Activated T-cell treated with anti-CD3 and anti-CD28 coated beads for 1 hour (primary cell): ENCODE measurements around the gene TFDP2.
"Not testable (repeated sequence)": the region's sequence is repeated elsewhere in the genome, so short reads cannot be mapped to it uniquely, and the experiment has no call there.

Experiments used
- DNase-seq: peaks from one replicate; pipeline ENCODE4 v3.0.0-alpha.2; 2020; ENCODE audit warnings: low read depth

The TFDP2 gene

DNA sequence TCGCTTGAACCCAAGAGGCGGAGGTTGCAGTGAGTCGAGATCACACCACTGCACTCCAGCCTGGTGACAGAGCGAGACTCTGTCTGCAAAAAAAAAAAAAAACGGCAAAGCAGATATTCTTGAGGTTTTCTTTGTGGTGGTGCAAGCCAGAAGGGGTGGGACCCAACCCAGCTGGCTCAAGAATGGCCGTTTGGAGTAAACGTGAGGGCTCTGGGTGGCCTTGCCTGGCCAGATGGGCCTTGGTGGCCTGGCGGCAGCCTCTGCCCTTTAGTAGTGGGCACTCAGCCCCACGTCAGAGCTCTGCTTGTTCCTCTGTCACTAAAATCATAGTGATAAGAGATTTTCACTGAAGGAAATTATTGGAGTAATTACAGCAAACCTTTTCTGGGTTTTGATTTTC lies 222.4 kb downstream of the TFDP2 start:
- no peak for DNase-seq

DNA sequence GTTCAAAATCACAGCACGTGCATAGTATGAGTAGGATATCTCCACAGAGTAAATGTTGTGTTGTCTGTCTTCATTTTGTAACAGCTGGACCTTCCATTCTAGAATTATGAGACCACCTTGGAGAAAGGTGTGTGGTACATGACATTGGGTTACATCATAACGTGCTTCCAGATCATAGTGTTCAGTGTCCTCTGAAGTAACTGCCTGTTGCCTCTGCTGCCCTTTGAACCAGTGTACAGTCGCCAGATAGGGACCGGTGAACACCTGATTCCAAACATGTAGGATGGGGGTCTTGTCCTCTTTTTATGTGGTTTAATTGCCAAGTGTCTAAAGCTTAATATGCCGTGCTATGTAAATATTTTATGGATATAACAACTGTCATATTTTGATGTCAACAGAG lies 223.7 kb downstream of the TFDP2 start:
- DNase-seq = not testable (repeated sequence)

DNA sequence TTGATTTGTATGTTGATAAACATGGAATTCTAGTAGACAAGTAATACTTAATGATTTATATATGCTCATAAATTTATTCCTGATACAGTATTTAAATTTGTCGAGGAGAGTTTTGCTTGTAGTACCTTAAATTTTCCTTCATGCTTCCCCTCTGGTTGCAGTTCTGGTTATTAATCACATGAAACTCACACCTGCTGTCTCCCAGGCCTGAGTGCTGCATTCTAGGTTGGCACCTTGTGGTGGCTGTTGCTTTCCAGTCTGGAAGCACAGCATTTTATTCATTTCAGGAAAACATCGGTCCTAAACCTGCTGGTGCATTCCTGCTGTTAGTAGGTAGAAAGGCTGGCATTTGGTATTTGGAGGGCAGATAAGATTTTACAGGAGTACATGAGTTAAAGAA lies 228.0 kb downstream of the TFDP2 start:
- no peak for DNase-seq

DNA sequence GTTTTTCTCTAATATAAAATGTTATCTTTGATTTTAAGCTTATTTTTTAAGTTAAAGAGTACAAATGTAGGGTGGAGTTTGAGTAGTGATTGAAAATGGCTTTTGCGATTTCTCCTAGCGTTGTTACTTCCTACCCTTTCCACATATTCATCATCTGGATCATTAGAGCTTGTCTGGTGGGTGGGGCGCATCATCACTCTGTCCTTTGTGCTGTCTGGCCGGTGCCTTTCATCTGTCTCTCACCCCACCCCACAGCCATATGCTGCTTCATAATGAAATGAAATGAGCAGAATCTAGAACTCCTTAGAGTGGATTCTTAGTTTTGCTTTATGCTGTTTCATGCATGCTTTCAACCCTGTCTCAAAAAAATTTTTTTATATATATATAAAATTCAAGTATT lies 228.6 kb downstream of the TFDP2 start:
- no peak for DNase-seq

DNA sequence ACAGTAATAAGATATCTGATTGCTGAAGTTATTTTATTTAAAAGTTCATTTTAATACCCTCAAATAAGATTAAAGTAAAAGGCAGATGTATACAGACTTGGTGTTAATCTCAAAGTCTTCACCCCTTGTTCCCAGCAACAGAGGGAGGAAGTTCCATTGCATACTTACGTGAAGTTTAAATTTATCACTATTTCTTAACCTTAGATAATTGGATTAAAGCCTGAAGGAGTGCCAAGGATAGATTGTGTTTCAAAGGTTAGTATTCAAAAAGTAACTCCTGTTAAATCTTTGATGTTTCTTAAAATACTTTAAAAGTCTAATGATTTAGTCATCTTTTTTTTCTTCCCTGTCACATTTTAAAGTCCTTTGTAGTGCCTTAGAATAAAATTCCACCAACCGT lies 233.6 kb downstream of the TFDP2 start:
- no peak for DNase-seq

DNA sequence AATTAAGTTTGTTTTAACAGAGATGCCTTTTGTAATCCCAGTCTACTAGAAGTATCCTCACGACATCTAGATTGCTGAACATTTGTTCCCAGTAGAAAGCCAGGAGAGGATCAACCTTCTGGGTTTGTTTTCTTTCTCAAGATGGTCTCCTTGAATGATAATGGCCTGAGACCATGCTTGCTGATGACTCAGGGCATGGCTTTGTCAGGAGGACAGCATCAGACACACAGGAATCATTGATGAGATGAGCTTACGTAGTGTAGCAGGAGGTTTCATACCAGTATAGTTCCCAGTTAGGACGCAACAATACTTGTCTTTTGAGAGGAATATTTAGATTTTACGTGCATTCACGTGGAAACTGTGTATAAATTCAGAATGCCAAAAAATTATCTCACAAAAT lies 234.3 kb downstream of the TFDP2 start:
- DNase-seq = no peak

DNA sequence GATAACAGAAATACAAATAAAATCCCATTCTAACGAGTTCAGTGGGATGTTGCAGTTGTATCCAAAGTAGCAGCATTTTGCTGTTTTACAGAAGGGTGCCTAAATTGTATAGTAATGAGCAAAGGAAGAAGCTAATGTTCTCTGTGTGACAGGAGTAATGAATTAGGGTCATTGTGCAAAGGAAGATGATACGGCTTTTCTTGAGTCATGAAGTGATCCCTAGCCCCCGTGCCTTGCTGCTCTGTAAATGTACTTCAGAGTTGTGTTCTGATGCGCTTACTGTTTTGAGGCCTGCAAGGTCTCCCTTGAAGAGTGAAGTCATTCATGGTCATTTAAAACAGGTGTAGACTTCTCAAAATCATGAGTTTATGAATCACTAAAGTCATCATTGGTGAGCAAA lies 235.0 kb downstream of the TFDP2 start:
- DNase-seq = no peak

DNA sequence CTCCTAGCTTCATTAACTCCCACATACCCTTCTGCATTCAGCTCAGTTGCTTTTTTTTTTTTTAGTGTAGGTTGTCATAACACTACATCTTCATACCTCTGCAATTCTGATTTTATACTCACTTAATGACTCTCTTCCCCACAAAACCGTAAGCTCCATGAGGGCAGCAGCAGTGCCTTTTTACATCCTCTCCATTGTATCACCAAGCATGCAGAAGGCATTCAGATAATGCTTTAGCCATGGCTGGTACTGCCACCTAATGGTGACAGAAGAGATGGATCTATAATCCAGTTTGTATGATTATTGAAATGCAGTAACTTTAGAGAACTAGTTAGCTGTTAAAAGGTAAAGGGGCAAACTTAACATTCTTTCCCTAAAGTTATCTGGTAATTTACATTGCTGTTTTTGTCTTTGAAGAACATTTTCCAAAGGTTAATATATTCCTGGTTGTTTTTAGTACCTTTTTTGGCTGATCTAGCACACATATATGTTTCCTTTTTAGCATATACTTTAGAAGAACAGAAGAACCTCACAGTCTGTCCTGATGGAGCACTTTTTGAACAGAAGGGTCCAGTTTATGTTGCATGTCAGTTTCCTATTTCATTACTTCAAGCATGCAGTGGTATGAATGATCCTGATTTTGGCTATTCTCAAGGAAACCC lies 236.1 kb downstream of the TFDP2 start:
- peak; percentile 14 for DNase-seq

DNA sequence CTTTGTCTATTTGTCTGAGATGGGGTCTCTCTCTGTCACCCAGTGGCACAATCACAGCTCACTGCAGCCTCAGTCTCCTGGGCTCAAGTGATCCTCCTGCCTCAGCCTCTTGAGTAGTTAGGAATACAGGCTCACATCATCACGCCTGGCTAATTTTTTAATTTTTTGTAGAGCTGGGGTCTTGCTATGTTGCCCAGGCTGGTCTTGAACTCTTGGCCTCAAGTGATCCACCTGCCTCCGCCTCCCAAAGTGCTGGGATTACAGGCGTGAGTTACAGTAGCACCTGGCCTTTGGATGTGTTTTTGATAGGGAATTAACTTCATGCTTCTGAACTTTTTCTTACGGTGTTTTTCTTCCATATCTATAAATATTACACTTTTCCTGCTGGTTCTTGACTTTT lies 239.4 kb downstream of the TFDP2 start:
- DNase-seq = not testable (repeated sequence)

DNA sequence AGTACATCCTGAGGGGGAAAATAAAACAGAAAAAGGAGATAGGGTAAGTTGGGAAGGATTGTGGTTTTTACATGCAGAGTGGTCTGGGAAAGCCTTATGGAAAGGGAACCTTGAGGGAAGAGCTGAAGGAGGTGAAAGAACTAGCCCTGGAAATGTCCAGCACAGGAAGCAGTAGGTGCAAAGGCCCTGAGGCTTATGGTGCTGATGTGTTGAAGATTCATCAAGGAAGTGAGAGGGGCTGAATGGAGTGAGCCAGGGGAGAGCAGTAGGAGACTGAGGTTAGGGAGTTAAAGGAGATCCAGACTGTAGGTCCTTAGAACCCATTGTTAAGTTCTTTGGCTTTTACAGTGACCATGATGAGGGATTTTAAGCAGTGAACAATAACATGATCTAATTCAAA lies 239.9 kb downstream of the TFDP2 start:
- no peak for DNase-seq

DNA sequence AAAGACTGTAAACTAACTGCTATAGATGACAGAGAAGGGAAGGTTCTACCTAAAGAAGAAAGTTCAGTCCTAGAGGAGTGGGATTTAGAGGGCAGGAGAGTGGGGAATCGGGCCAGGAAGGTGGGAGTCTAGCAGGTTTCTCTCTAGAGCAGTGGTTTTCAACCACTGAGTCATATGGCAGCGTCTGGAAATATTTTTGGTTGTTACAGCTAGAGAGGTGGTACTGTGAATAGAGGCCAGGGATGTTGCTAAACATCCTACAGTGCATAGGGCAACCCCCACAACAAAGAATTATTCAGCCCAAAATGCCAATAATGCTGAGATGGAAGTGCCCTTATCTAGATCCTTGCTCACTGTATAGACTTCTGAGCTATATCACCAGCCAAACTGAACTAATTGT lies 244.2 kb downstream of the TFDP2 start:
- no peak for DNase-seq

DNA sequence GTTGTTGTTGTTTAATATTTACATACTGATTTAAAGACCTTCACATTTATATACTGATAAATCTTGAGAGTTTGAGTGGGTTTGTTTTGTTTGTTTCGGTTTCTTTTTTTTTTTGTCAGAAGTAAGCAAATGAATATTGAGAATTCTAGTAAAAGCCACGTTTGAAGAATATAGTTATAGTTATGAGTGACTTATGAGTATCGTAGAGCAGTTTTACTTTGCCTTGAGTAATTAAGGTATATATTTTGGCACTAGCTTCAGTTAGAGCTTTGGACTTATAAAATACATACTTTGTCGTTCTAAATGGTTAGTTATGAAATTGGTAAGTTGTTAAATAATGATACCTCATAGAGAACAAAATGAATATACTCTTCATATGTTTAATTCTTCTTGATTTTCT lies 245.1 kb downstream of the TFDP2 start:
- DNase-seq = no peak

DNA sequence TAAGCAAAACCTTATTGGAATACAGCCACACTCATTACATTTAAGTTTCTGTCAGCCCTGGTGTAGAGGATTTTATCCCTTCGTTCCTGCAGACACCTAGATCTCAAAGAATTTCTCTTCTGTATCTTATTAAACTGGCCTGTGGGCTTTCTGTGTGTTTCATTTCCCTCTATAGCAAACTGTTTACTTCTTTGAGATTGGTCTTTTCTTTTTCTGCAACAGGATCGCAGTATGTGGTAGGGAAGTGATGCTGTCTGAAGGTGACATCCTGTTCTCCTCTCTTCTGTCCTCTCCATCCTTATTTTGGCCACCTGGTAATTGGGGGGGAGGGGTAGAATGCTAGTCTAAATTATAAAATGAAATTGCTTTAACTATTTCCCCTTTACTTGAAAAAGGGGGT lies 247.4 kb downstream of the TFDP2 start:
- DNase-seq = no peak

DNA sequence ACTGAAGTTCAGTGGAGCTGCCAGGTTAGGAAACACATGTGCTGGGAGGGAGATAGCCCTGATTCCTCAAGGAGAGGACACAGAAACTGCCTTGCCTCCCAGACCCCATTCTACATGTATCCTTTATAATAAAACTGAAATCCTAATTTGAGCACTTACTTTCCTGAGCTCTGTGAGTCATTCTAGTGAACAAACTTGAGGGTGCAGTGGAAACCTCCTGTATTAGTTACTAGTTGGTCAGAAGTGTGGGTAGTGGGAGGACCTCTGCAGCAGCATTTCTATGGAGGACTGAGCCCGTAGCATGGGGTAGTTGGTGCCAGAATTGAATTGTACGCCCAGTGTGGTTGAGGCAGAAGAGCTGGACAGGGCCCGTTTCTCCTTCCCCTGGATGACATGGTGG lies 249.0 kb downstream of the TFDP2 start:
- no peak for DNase-seq

DNA sequence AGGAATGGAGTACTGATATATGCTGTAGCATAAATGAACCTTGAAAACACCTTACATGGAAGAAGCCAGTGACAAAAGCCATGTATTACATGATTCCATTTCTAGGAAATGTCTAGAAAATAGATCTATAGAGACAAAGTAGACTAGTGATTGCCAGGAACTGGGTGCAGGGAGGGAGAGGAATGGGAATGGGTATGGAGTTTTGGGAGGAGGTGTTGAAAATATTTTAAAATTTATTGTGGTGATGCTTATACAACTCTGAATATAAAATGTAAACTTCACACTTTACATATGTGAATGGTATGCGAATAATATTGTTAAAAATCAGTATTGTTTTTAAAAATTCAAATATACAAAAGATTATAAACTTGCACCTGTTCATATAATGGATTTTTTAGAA lies 250.4 kb downstream of the TFDP2 start:
- no peak for DNase-seq

DNA sequence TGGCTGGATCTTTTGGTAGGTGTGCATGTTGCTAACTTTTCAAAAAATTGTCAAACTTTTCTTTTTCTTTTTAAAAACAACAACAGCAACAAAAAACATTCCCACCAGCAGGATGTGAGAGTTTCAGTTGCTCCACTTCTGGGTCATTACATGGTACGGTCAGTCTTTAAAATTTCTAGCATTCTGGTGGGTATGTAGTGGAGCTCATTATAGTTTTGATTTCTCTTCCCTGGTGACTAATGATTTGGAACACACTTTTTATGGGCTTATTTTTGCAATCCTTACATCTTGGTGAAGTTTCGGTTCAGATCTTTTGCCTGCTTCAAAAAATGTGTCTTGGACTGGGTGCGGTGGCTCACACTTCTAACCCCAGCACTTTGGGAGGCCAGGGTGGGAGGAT lies 253.6 kb downstream of the TFDP2 start:
- DNase-seq = no peak

DNA sequence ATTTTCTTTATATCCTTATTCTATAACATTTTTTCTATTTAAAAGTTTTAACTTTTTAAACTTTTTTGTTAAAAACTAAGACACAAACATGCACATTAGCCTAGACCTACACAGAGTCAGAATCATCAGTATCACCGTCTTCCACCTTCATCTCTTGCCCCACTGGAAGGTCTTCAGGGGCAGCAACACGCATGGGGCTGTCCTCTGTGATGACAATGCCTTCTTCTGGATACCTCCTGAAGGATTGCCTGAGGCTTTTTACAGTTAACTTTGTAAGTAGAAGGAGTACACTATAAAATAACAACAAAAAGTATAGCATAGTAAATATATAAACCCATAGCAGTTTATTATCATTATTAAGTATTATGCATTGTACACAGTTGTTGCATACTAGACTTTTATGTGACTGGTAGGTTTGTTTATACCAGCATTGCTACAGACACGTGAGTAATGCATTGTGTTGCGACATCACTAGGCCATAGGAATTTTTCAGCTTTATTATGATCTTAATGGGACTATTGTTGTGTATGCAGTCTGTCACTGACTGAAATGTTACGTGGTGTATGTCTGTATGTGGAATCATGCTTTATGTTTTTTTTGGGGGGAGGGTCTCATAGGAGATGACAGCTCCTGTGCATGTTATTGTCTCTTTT lies 254.7 kb downstream of the TFDP2 start:
- DNase-seq = no peak
